Osteoblast (primary cell): ENCODE data around the gene MLLT6. TPM values are rescaled to one million over a fixed set of nuclear protein-coding genes. Genes with fewer than 3 reads are reported as not detected.

Source experiments
- DNase-seq: peaks from one replicate; pipeline ENCODE4 v3.0.0; 2011; ENCODE audit warnings: low spot score, mixed read lengths; ENCODE audit not compliant: insufficient read length; ENCODE audit errors: missing footprints
- H2AFZ ChIP-seq: 2 replicates; pipeline ENCODE4 v1.6.0; 2011; ENCODE audit warnings: mild to moderate bottlenecking, low read length
- H3K27ac ChIP-seq: 2 replicates; pipeline ENCODE4 v1.5.1; 2011; ENCODE audit warnings: mild to moderate bottlenecking, low read depth, low read length, moderate library complexity
- H3K27me3 ChIP-seq: 2 replicates; pipeline ENCODE4 v1.6.0; 2012; ENCODE audit warnings: mild to moderate bottlenecking, control low read depth, inconsistent platforms, low read length, moderate library complexity; ENCODE audit not compliant: insufficient read depth
- H3K36me3 ChIP-seq: 2 replicates; pipeline ENCODE4 v1.5.1; 2011; ENCODE audit warnings: mild to moderate bottlenecking, low read length, control low read depth, moderate library complexity; ENCODE audit not compliant: insufficient read depth
- H3K4me1 ChIP-seq: 2 replicates; pipeline ENCODE4 v1.5.1; 2011; ENCODE audit warnings: mild to moderate bottlenecking, low read length, control low read depth, moderate library complexity; ENCODE audit not compliant: insufficient read depth
- H3K4me2 ChIP-seq: 2 replicates; pipeline ENCODE4 v1.6.0; 2011; ENCODE audit warnings: mild to moderate bottlenecking, low read length; ENCODE audit not compliant: insufficient read depth
- H3K4me3 ChIP-seq: fragments of 200-600 bp; sonication (generic); 3 replicates; pipeline ENCODE4 v1.5.1; 2012; ENCODE audit warnings: mild to moderate bottlenecking, low read length, inconsistent platforms; ENCODE audit not compliant: insufficient read depth
- H3K79me2 ChIP-seq: 2 replicates; pipeline ENCODE4 v1.6.0; 2012; ENCODE audit warnings: mild to moderate bottlenecking, low read length, control low read depth, inconsistent platforms; ENCODE audit not compliant: insufficient read depth
- H3K9me3 ChIP-seq: 2 replicates; pipeline ENCODE4 v1.5.1; 2011; ENCODE audit warnings: low read depth, low read length, control low read depth
- H4K20me1 ChIP-seq: 2 replicates; pipeline ENCODE4 v1.6.0; 2012; ENCODE audit warnings: mild to moderate bottlenecking, low read length, control low read depth; ENCODE audit not compliant: insufficient read depth
- total RNA-seq: library from RNA; depleted of rRNA; stranded (reverse); fragments of >200 nt; gene quantifications from 2 replicates; pipeline ENCODE4 v1.2.3, GENCODE V29; 2012
- TF ChIP-seq, protein P1 (sequence below): IDR thresholded peaks from 2 replicates; pipeline ENCODE4 v1.5.1; 2011; ENCODE audit warnings: mild to moderate bottlenecking, low read depth, low read length, moderate library complexity; ENCODE audit errors: extremely low read depth

The MLLT6 gene
- total RNA-seq, 1 donor = 33.3 TPM

DNA sequence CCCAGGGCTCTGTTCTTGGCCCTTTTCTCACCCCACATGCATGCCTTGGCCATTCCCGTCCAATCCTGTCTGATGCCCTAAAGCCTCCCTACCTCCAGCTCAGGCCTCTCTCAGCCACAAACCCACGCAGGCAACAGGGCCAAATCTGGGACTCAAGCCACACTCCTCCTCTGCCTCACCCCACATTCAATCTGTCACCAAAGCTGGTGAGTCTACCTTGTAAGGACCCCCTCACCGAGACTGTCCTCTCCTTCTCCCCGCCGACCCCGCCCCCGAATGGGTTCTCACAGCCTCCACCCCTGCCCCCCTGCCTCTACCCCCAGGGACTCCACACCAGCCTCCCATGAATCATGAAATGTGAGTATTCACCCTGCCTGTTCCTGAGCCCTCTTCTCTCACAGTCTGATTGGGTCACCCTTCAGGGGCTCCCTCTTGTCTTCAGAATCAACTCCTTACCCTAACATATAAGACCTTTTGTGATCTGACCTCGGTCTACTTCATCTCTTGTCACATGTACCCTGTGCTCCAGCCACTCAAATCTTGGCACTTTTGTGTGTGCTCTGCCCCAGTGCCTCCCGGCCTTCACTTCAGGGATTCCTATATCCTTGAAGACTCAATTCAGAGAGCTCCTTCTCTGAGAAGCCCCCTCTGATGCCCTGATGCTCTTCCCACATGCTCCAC, 41.0 kb upstream of the MLLT6 start:
- no peaks in the 10 kb centered on the region for H3K9me3 ChIP-seq
- H3K79me2 ChIP-seq = no peaks in the 10 kb centered on the region
- TF ChIP-seq, protein P1, sequence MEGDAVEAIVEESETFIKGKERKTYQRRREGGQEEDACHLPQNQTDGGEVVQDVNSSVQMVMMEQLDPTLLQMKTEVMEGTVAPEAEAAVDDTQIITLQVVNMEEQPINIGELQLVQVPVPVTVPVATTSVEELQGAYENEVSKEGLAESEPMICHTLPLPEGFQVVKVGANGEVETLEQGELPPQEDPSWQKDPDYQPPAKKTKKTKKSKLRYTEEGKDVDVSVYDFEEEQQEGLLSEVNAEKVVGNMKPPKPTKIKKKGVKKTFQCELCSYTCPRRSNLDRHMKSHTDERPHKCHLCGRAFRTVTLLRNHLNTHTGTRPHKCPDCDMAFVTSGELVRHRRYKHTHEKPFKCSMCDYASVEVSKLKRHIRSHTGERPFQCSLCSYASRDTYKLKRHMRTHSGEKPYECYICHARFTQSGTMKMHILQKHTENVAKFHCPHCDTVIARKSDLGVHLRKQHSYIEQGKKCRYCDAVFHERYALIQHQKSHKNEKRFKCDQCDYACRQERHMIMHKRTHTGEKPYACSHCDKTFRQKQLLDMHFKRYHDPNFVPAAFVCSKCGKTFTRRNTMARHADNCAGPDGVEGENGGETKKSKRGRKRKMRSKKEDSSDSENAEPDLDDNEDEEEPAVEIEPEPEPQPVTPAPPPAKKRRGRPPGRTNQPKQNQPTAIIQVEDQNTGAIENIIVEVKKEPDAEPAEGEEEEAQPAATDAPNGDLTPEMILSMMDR = no peak
- H3K36me3 ChIP-seq = no peaks in the 10 kb centered on the region
- no peak overlapping the region for H3K27ac ChIP-seq
- no peak overlapping the region for H3K4me3 ChIP-seq
- no peak for DNase-seq
- H3K4me1 ChIP-seq = no peaks in the 10 kb centered on the region
- H2AFZ ChIP-seq = no peak overlapping the region
- H4K20me1 ChIP-seq = no peaks in the 10 kb centered on the region
- peaks cover 24% of the 10 kb centered on the region for H3K27me3 ChIP-seq
- no peak overlapping the region for H3K4me2 ChIP-seq

DNA sequence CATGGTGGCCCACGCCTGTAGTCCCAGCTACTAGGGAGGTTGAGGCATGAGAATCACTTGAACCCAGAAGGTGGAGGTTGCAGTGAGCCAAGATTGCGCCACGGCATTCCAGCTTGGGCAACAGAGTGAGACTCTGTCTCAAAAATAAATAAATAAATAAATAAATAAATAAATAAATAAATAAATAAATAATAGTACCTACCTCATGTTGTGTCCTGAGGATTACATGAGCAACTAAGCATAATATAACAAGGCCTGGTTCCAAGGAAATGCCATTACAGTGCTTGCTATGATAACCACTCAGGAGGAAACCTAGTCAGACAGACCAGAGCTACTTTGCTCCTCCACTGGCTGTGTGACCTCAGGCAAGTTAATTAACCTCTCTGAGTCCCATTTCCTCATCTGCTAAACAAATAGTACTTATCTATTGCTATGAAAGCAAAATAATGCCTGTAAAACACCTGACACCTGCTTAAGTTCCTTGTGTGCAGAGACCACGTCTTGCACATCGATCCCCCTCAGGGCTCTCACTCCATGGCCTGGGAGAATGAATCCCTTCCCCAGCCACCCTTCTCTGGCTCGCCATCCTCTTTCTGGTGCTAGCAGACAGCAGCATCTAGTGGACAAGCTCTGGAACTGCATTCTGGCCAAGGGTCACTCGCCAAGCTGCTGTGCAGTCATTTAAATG, 37.8 kb upstream of the MLLT6 start:
- DNase-seq = peak; percentile 96
- no peak overlapping the region for H3K4me3 ChIP-seq
- H3K79me2 ChIP-seq = no peaks in the 10 kb centered on the region
- no peak overlapping the region for H2AFZ ChIP-seq
- H3K4me2 ChIP-seq = no peak overlapping the region
- H4K20me1 ChIP-seq = no peaks in the 10 kb centered on the region
- H3K36me3 ChIP-seq = no peaks in the 10 kb centered on the region
- TF ChIP-seq, protein P1 = peak; percentile 100
- no peak overlapping the region for H3K27ac ChIP-seq
- no peaks in the 10 kb centered on the region for H3K4me1 ChIP-seq
- peaks cover 48% of the 10 kb centered on the region for H3K27me3 ChIP-seq
- no peaks in the 10 kb centered on the region for H3K9me3 ChIP-seq

DNA sequence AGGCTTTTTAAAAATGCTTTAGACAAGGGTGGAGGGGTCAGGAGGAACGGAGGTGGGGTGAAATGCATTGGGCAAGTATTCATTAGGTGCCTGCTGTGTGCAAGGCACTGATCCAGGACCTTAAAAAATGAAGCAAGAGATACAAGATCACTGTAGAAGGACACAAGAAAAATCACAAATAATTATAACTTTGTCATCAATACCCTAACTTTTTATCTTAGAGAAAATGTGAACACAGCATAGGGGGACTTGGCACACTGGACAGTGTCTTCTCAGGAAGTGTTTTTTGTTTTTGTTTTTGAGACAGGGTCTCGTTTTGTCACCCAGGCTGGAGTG, 37.3 kb upstream of the MLLT6 start:
- Histone ChIP-seq H2AFZ (no peak overlapping the region), H3K27ac (no peak overlapping the region), H3K4me3 (no peak overlapping the region), H3K4me2 (no peak overlapping the region), H3K4me1 (no peaks in the 10 kb centered on the region), H3K79me2 (no peaks in the 10 kb centered on the region), H3K27me3 (peaks cover 48% of the 10 kb centered on the region), H3K9me3 (no peaks in the 10 kb centered on the region), H4K20me1 (no peaks in the 10 kb centered on the region), H3K36me3 (no peaks in the 10 kb centered on the region)
- no peak for DNase-seq
- TF ChIP-seq, protein P1 = no peak

DNA sequence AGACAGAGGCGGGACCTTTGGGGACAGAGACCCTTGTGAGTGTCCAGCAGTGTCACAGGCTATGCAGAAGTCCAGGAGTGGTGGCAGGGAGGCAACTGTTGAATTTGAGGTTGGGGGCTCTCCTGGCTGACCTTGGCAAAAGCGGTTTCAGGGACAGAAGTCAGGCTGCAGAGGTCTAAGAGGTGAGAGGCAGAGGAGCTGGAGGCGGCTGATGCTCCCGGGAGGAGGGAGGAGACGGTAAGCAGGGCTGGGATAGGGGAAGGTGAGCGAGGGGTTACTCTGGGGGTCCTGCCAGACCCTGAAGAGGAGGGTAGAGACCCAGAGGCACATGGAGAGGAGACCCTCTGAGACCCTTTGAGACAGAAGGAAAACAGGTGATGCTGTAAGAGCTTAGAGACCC, 35.6 kb upstream of the MLLT6 start:
- H3K4me1 ChIP-seq = no peaks in the 10 kb centered on the region
- peak; percentile 67 for DNase-seq
- peaks cover 65% of the 10 kb centered on the region for H3K27me3 ChIP-seq
- no peaks in the 10 kb centered on the region for H3K36me3 ChIP-seq
- H3K9me3 ChIP-seq = no peaks in the 10 kb centered on the region
- TF ChIP-seq, protein P1 = no peak
- H3K79me2 ChIP-seq = no peaks in the 10 kb centered on the region
- no peak overlapping the region for H3K27ac ChIP-seq
- H3K4me2 ChIP-seq = no peak overlapping the region
- no peak overlapping the region for H3K4me3 ChIP-seq
- H2AFZ ChIP-seq = no peak overlapping the region
- H4K20me1 ChIP-seq = no peaks in the 10 kb centered on the region
